Esophagus squamous epithelium (tissue), 4 donors: ENCODE measurements around the gene MAGEF1.

ENCODE experiments used
- CTCF ChIP-seq, 6 experiments: fragments of 450-650 bp in 4 of 6; fragments of 200-600 bp in 2 of 6; sonication (generic) in 2 of 6; IDR thresholded peaks; one replicate each; pipeline ENCODE4 v1.5.1; 2016 to 2019; ENCODE audit warnings: antibody characterized with exemption in 6 of 6, mild to moderate bottlenecking in 4 of 6, moderate library complexity in 4 of 6
- POLR2A ChIP-seq, 4 donors: fragments of 450-650 bp; IDR thresholded peaks; one replicate each; pipeline ENCODE4 v1.6.1; 2017; ENCODE audit warnings: antibody characterized with exemption in 4 of 4, mild to moderate bottlenecking in 4 of 4, moderate library complexity in 3 of 4

GRCh38 chr3:184733971-184734608 lies 22.2 kb upstream of the MAGEF1 start:
- no peak for TF ChIP-seq CTCF (IDR thresholded peaks at IDR 0.05)
- TF ChIP-seq POLR2A (IDR thresholded peaks at IDR 0.05), result no peak
